Thymus (tissue), 11 donors: ENCODE measurements around the gene COG5. TPM values are rescaled to one million over a fixed set of nuclear protein-coding genes. Genes with fewer than 3 reads are reported as not detected.
A peak's percentile ranks its signal among the peaks of the same experiment; 100 is the strongest.

Experiments
- DNase-seq, 9 donors: peaks; one replicate each; pipeline ENCODE4 v3.0.0-alpha.2; 2013; ENCODE audit warnings: low spot score in 9 of 9, low read depth in 6 of 9, missing footprints in 1 of 9
- H3K27ac ChIP-seq, 2 donors: one replicate each; pipeline ENCODE4 v1.5.1; 2013; ENCODE audit warnings: control low read depth in 1 of 2, low read depth in 1 of 2, low read length in 1 of 2, mild to moderate bottlenecking in 1 of 2, moderate library complexity in 1 of 2
- H3K27me3 ChIP-seq, 2 donors: one replicate each; pipeline ENCODE4 v1.5.1; 2013; ENCODE audit warnings: low read length in 1 of 2; ENCODE audit not compliant: control insufficient read depth in 2 of 2, insufficient read depth in 1 of 2
- H3K36me3 ChIP-seq, 2 donors: one replicate each; pipeline ENCODE4 v1.5.1; 2013; ENCODE audit warnings: low read length in 1 of 2, mild to moderate bottlenecking in 1 of 2, moderate library complexity in 1 of 2; ENCODE audit not compliant: control insufficient read depth in 2 of 2, insufficient read depth in 2 of 2
- H3K4me1 ChIP-seq, 2 donors: one replicate each; pipeline ENCODE4 v1.5.1; 2013; ENCODE audit warnings: low read length in 2 of 2; ENCODE audit not compliant: control insufficient read depth in 2 of 2, insufficient read depth in 2 of 2
- H3K4me3 ChIP-seq, 2 donors: one replicate each; pipeline ENCODE4 v1.5.1; 2013; ENCODE audit warnings: low read length in 2 of 2, control low read depth in 1 of 2, mild to moderate bottlenecking in 1 of 2
- H3K9me3 ChIP-seq, 2 donors: one replicate each; pipeline ENCODE4 v1.5.1; 2013; ENCODE audit warnings: low read length in 1 of 2, mild to moderate bottlenecking in 1 of 2; ENCODE audit not compliant: control insufficient read depth in 2 of 2, insufficient read depth in 1 of 2
- WGBS: extraction: QIAGEN DNeasy Blood & Tissue Kit; methylation state at CpG from one replicate; pipeline ENCODE4 v1.1.7; 2013; 5-methylcytosine and 5-hydroxymethylcytosine counted together
- polyA plus RNA-seq: library from polyadenylated mRNA; stranded (reverse); fragments of 200-250 nt; gene quantifications from one replicate; pipeline ENCODE4 v1.2.3, GENCODE V29; 2013
- total RNA-seq: library from RNA; stranded (reverse); fragments of 120-200 nt; gene quantifications from one replicate; pipeline ENCODE4 v1.2.4, GENCODE V29; 2013
- donor health status: healthy.

The COG5 gene
- total and polyA plus RNA-seq, 2 donors, result 8.7 to 25.2 TPM

DNA sequence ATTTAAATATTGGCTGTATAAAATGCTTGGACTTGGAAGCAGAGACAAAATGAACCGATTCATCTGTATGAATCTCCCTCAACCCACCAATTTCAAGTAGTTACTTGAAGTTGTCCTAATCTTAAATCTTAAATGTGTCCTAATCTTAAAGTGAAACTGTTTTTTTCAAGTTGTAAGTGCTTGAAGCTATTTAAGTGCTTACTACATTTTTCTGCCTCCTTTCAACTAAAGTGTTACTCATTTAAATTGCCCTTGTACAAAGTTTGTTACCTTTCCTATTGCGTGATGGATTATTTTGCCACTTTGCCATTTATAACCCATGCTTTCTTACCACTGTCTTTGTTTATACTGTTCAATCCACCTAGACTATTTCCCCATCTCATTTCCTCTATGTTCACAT is 19.2 kb upstream of the COG5 start:
- 93% methylated on average over 2 of the region's 2 CpGs for WGBS
- peaks cover 0 to 7% of the 10 kb centered on the region in 2 donors for H3K36me3 ChIP-seq
- H3K27me3 ChIP-seq, result no peaks in the 10 kb centered on the region
- no peaks in the 10 kb centered on the region for H3K4me1 ChIP-seq
- H3K27ac ChIP-seq, result no peak overlapping the region
- no peak for DNase-seq
- H3K9me3 ChIP-seq, result no peaks in the 10 kb centered on the region
- H3K4me3 ChIP-seq, result no peak overlapping the region

DNA sequence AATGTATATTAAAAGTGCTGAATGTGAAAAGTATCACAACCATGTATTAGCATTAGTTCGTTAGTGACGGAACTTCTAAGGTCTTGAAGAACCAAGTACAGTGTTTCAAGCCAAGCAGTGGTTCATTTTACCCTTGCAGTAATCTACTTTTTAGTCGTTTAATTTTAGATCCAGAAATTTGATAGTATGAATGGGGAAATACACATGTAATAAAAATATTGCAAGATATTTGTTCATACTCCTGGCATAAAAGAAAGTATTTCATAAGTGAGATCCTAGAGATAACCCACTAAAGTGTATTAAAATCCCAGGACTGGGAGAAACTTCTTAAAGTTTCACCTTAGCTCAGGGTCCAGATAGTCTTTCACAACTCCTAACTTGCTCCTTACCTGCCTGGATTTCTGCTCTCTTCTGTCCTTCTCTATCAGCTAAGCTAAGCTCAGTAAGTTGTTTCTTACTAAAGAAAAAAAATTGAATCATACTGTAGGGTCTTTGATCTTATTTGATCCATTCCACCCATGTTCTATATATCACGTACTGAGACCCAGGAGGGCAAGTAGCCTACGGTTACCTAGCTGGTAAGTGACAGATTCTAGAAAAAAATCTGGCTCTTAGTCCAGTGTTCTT is 17.8 kb upstream of the COG5 start:
- Histone ChIP-seq H3K4me1 (no peaks in the 10 kb centered on the region), H3K27me3 (no peaks in the 10 kb centered on the region), H3K27ac (no peak overlapping the region), H3K36me3 (peaks cover 0 to 5% of the 10 kb centered on the region in 2 donors), H3K9me3 (no peaks in the 10 kb centered on the region), H3K4me3 (no peak overlapping the region)
- DNase-seq, result no peak
- WGBS, result 85% methylated on average over 5 of the region's 5 CpGs

DNA sequence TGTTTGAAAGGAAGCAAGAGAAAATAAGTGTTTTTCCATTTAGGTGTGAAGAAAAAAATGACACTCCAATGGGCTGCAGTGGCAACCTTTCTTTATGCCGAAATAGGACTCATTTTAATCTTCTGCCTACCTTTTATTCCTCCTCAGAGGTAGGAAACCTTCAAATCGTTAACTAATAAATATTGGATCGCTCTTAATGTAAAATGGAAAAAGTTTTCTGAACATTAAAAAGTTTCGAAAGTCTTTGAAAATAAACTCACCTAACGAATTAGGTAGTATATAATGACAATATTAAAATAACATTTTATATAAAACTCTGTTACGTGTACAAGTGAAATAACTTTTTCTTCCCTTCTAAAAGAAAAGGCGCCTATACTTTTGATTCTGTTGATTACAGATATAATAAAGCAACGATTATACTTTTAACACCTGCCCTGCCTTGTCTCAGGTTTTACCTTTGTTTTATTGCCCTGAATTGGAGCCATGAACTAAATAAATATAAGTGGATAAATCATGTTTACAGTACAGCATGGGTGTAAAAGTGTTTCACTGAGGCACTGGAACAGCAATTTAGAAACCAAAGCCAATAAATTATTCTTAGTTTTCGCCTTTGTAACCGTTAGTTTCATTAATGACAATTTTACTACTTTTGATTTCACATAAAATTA is 17.1 kb upstream of the COG5 start:
- Histone ChIP-seq H3K27me3 (no peaks in the 10 kb centered on the region), H3K27ac (peak overlapping the region in 1 of 2 donors; percentile 73), H3K9me3 (no peaks in the 10 kb centered on the region), H3K4me3 (peak overlapping the region; percentile 69 to 83), H3K4me1 (no peaks in the 10 kb centered on the region), H3K36me3 (peaks cover 0 to 5% of the 10 kb centered on the region in 2 donors)
- no peak for DNase-seq
- WGBS, result 65% methylated on average over 10 of the region's 10 CpGs

DNA sequence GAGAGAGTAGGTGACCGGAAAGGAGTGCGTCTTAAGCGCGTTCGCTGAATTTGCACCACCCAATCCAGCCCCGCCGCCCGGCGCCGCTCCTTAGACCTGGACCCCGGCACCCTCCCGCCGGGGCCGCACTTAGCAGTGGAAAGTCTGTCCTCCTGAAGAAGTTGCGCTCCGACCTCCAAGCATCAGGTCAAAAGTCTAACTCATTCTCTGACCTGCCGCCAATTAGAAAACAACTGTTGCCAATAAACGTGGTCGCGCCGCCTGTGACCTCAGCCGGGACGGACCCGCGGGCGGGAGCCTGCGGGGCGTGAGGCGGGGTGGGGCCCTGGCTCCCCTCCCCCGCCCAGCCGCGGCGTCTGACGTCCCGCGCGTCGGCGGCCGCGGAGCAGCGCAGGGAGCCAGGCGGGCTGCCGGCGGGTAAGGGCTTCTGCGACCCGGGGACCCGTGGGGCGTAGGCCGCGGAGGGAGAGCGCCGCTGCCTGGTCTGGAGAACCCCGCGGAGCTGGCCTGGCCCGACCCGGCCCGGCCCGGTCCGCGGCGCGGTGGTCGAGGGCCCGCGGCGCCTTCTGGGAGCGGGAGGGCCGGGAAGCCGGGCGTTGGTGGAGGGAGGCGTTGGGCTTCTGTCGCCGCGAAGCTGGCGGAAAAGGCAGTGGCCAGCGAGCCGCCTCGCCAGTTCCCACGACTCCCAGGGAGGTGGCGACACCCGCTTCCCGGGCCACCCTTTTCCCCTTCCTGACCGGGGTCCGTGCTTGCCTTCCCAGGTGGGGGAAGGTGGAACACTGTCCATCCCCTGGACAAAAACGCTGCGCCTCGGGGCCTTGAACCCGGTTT is 16.4 kb upstream of the COG5 start, which contains the start of gene BCAP29:
BCAP29 (plus strand) TSS at position 362 of the 831 bp plus-strand sequence. CDS start 527 bp downstream, outside the sequence.
- no peaks in the 10 kb centered on the region for H3K9me3 ChIP-seq
- under 1% methylated on average over 89 of the region's 89 CpGs for WGBS
- H3K4me1 ChIP-seq, result no peaks in the 10 kb centered on the region
- peak within 1 kb of the TSS; percentile 53 to 73 for H3K27ac ChIP-seq
- H3K36me3 ChIP-seq, result peaks cover 0 to 5% of the 10 kb centered on the region in 2 donors
- peak in 6 of 9 donors; percentile 43 to 76 (median 60) for DNase-seq
- no peaks in the 10 kb centered on the region for H3K27me3 ChIP-seq
- H3K4me3 ChIP-seq, result peak within 1 kb of the TSS; percentile 69 to 83

DNA sequence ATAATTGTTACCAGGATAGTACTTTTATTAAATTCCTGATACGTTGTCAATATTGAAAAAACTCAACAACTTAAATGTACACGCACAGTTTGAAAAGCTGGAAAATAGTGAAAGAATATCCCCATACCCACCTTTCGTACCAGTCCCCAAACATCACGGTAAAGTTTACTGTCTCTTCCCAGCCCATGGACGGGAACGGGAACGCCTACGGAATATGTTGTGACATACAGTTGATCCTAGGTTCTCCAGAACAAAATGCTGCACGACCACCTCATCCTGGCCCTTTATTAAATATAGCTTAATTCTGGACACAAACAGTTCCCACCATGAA is 15.8 kb upstream of the COG5 start:
- peaks cover 0 to 4% of the 10 kb centered on the region in 2 donors for H3K36me3 ChIP-seq
- 5% methylated on average over 9 of the region's 9 CpGs for WGBS
- peak in 1 of 9 donors; percentile 4 for DNase-seq
- no peaks in the 10 kb centered on the region for H3K9me3 ChIP-seq
- H3K27me3 ChIP-seq, result no peaks in the 10 kb centered on the region
- no peaks in the 10 kb centered on the region for H3K4me1 ChIP-seq
- H3K27ac ChIP-seq, result no peak overlapping the region
- H3K4me3 ChIP-seq, result peak overlapping the region; percentile 69 to 83

DNA sequence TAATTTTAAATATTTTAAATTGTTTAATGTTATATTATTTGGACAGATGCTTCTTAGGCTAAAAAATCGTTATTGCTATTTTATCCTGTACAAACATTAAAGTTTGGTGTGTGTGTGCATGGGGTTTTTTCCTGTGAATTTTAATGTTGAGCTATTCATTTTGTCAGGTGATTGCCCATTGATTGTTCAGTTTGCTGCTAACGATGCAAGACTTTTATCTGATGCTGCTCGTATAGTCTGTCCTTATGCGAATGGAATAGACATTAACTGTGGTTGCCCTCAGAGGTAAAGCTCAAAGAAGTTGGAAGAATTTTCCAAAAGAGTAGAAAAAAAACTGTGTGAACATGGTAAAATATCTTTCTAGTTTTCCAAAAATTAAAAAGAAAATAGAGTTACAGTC is 9.8 kb upstream of the COG5 start:
- no peak overlapping the region for H3K27ac ChIP-seq
- H3K27me3 ChIP-seq, result no peaks in the 10 kb centered on the region
- H3K4me1 ChIP-seq, result no peaks in the 10 kb centered on the region
- WGBS, result 98% methylated on average over 4 of the region's 4 CpGs
- H3K36me3 ChIP-seq, result peaks cover 0 to 12% of the 10 kb centered on the region in 2 donors
- no peaks in the 10 kb centered on the region for H3K9me3 ChIP-seq
- no peak for DNase-seq
- no peak overlapping the region for H3K4me3 ChIP-seq

DNA sequence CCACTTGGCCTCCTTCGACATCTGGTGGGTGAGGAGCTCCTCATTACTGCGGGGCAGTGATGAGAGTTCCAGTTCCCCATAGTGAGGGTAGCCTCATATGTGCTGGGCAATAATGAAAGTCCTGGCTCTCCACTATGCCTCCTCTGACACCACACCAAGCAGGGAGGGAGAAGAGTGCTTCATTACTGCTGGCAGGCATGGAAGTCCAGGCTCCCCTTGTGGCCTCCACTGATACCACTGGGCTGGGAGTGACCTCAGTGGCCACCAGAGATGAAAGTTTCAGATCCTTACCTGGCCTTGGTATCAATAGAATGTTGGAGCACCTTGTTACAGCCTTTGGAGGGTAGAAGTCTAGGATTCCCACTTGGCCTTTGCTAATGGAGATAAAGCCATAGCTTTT is 6.6 kb upstream of the COG5 start:
- Histone ChIP-seq H3K27ac (no peak overlapping the region), H3K36me3 (peaks cover 0 to 12% of the 10 kb centered on the region in 2 donors), H3K4me3 (no peak overlapping the region), H3K9me3 (no peaks in the 10 kb centered on the region), H3K27me3 (no peaks in the 10 kb centered on the region), H3K4me1 (no peaks in the 10 kb centered on the region)
- WGBS, result 97% methylated on average over 2 of the region's 2 CpGs
- DNase-seq, result no peak

DNA sequence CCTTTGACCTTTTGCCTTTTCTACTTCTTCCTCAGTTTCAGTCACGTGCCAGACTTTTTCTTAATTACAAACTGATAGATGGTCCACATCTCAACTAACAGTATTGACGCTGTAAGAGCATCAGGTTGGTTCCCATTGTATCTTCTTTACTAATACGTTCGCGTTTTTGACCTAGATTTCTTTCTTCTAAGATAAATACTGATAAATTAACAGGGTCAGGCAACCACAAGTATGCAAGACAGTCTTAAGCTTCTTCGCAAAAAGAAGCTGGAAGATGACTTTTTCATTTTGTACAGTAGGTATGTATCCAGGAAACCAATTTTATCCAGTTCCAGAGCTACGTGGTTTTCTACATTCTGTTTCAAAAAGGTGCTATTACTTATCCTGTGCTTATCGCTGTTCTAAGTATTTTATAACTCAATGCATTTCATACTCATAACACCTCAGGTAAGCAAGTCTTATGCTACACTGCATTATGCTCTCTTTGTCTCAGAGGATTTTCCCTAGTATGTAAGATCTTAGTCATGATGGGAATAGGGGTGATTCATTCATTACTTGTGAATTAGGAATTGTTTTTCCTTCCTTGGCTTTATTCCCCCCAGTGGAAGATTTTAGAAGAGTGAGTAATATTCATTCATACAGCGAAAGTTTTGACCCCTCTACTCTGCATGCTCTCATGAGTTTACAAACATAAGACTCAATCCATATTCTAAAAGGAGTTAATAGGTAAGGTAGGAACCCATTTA is 1.0 kb upstream of the COG5 start:
- H3K27me3 ChIP-seq, result no peaks in the 10 kb centered on the region
- H3K27ac ChIP-seq, result peak overlapping the region in 1 of 2 donors; percentile 80
- 63% methylated on average over 9 of the region's 9 CpGs for WGBS
- no peaks in the 10 kb centered on the region for H3K36me3 ChIP-seq
- H3K9me3 ChIP-seq, result no peaks in the 10 kb centered on the region
- no peak for DNase-seq
- H3K4me1 ChIP-seq, result no peaks in the 10 kb centered on the region
- peak overlapping the region; percentile 79 to 81 for H3K4me3 ChIP-seq
